Transverse colon (tissue), 4 donors: ENCODE measurements around the gene COL23A1. TPM values are rescaled to one million over a fixed set of nuclear protein-coding genes. Genes with fewer than 3 reads are reported as not detected.

ENCODE experiments used
- DNase-seq: peaks from one replicate; pipeline ENCODE4 v3.0.0-alpha.2; 2019
- H3K27ac ChIP-seq, 4 donors: fragments of 200-600 bp; sonication (generic); 2 replicates each; pipeline ENCODE4 v1.5.1; 2016 to 2018; ENCODE audit warnings: inconsistent platforms in 4 of 4
- H3K27me3 ChIP-seq: fragments of 200-600 bp; sonication (generic); 2 replicates; pipeline ENCODE4 v1.5.1; 2017; ENCODE audit warnings: inconsistent platforms
- H3K36me3 ChIP-seq, 4 donors: fragments of 200-600 bp; sonication (generic); 2 replicates each; pipeline ENCODE4 v1.5.1; 2017 to 2019; ENCODE audit warnings: inconsistent platforms in 4 of 4
- H3K4me1 ChIP-seq, 4 donors: fragments of 200-600 bp; sonication (generic); 2 replicates each; pipeline ENCODE4 v1.5.1; 2017 to 2020; ENCODE audit warnings: inconsistent platforms in 4 of 4
- H3K4me3 ChIP-seq, 4 donors: fragments of 200-600 bp; sonication (generic); 1 replicate in 1 of 4; 2 replicates in 3 of 4; pipeline versions ENCODE4 v1.5.1 to v1.6.1; 2017 to 2019; ENCODE audit warnings: inconsistent platforms in 4 of 4
- H3K9me3 ChIP-seq, 2 donors: fragments of 200-600 bp; sonication (generic); 2 replicates each; pipeline ENCODE4 v1.5.1; 2017 to 2019; ENCODE audit warnings: inconsistent platforms in 2 of 2
- CTCF ChIP-seq, 5 experiments: fragments of 200-600 bp in 3 of 5; fragments of 450-650 bp in 2 of 5; sonication (generic) in 3 of 5; IDR thresholded peaks; 1 replicate in 2 of 5; 2 replicates in 3 of 5; pipeline ENCODE4 v1.5.1; 2016 to 2017; ENCODE audit warnings: antibody characterized with exemption in 5 of 5, inconsistent platforms in 3 of 5, mild to moderate bottlenecking in 2 of 5, moderate library complexity in 1 of 5
- EP300 ChIP-seq: sonication (generic); formaldehyde crosslinking; IDR thresholded peaks from one replicate; pipeline ENCODE4 v1.6.1; 2017; ENCODE audit warnings: antibody characterized with exemption, low read depth
- POLR2A ChIP-seq: fragments of 450-650 bp; IDR thresholded peaks from one replicate; pipeline ENCODE4 v1.6.1; 2016; ENCODE audit warnings: antibody characterized with exemption, mild to moderate bottlenecking, moderate library complexity
- POLR2AphosphoS5 ChIP-seq, 3 donors: sonication (generic); formaldehyde crosslinking; IDR thresholded peaks; one replicate each; pipeline ENCODE4 v1.6.1; 2016; ENCODE audit warnings: antibody characterized with exemption in 3 of 3
- WGBS, 2 donors: methylation state at CpG; one replicate each; pipeline ENCODE4 v1.1.5; 2018; ENCODE audit warnings: low coverage in 1 of 2; 5-methylcytosine and 5-hydroxymethylcytosine counted together
- in situ Hi-C, 4 donors: fragments of 200-750 bp; cut with MboI; loops; one replicate each; pipeline versions ENCODE4 v1.15.0 to v1.15.1; 2017; ENCODE audit warnings: low sequenced_read_pairs in 3 of 4, low pct_ligation_motif_present in 1 of 4, low pct_unique_long_range_greater_than_20kb in 1 of 4
- intact Hi-C: fragments of 100-400 bp; cut with DNase I; formaldehyde crosslinking; loops from one replicate; pipeline ENCODE4 v1.15.1; 2023; ENCODE audit warnings: low total_unique reads
- total RNA-seq, 4 donors: library from RNA; depleted of rRNA; stranded (reverse); fragments of >200 nt; gene quantifications; one replicate each; pipeline ENCODE4 v1.1.0, GENCODE V29; 2016

Gene COL23A1
- total RNA-seq, 4 donors from 2014 or later = 0.14 to 2.2 (median 1.4) TPM; not detected in 1

GRCh38 chr5:178247481-178248456 is 342.4 kb downstream of the COL23A1 start:
- Histone ChIP-seq H3K27ac (no peak overlapping the region), H3K4me3 (no peak overlapping the region), H3K27me3 (no peaks in the 10 kb centered on the region), H3K9me3 (no peaks in the 10 kb centered on the region), H3K36me3 (no peaks in the 10 kb centered on the region), H3K4me1 (no peaks in the 10 kb centered on the region)
- DNase-seq = no peak
- intact Hi-C loops (no loop called here), in situ Hi-C loops (no loop called here)
- no peak for TF ChIP-seq POLR2A
- TF ChIP-seq EP300 = no peak
- TF ChIP-seq CTCF (IDR thresholded peaks at IDR 0.05) = no peak
- TF ChIP-seq POLR2AphosphoS5 (IDR thresholded peaks at IDR 0.05) = no peak
- WGBS, 2 donors = 73 to 78% methylated on average over 2 to 24 of the region's 24 CpGs

- in situ Hi-C loops (no loop called here), intact Hi-C loops (no loop called here)
- H3K27ac ChIP-seq = no peak overlapping the region
- TF ChIP-seq EP300 = no peak
- TF ChIP-seq POLR2A = no peak
- no peak for TF ChIP-seq CTCF (IDR thresholded peaks at IDR 0.05)
- TF ChIP-seq POLR2AphosphoS5 (IDR thresholded peaks at IDR 0.05) = no peak
- H3K4me3 ChIP-seq = no peak overlapping the region
- no peaks in the 10 kb centered on the region for H3K36me3 ChIP-seq
- WGBS, 2 donors = 25 to 74% methylated on average over 5 to 13 of the region's 15 CpGs
- H3K27me3 ChIP-seq = no peaks in the 10 kb centered on the region
- no peaks in the 10 kb centered on the region for H3K9me3 ChIP-seq
- no peak for DNase-seq
- no peaks in the 10 kb centered on the region for H3K4me1 ChIP-seq
These were observed 343.4 kb downstream of the COL23A1 start for GRCh38 chr5:178246624-178247279.

GRCh38 chr5:178245389-178245788 is 344.8 kb downstream of the COL23A1 start:
- TF ChIP-seq POLR2AphosphoS5 (IDR thresholded peaks at IDR 0.05) (no peak), EP300 (no peak), CTCF (IDR thresholded peaks at IDR 0.05) (no peak), POLR2A (no peak)
- no peak overlapping the region for H3K27ac ChIP-seq
- no peaks in the 10 kb centered on the region for H3K36me3 ChIP-seq
- H3K27me3 ChIP-seq = no peaks in the 10 kb centered on the region
- no peak overlapping the region for H3K4me3 ChIP-seq
- intact Hi-C loops = no loop called here
- DNase-seq = no peak
- 68 to 80% methylated on average over 2 of the region's 2 CpGs for WGBS, 2 donors
- in situ Hi-C loops = no loop called here
- H3K4me1 ChIP-seq = no peaks in the 10 kb centered on the region
- H3K9me3 ChIP-seq = no peaks in the 10 kb centered on the region

- in situ Hi-C loops (no loop called here), intact Hi-C loops (no loop called here)
- no peaks in the 10 kb centered on the region for H3K9me3 ChIP-seq
- H3K27ac ChIP-seq = no peak overlapping the region
- no peaks in the 10 kb centered on the region for H3K4me1 ChIP-seq
- H3K4me3 ChIP-seq = no peak overlapping the region
- no peaks in the 10 kb centered on the region for H3K27me3 ChIP-seq
- TF ChIP-seq POLR2A (no peak), CTCF (IDR thresholded peaks at IDR 0.05) (no peak)
- 87% methylated on average over 2 of the region's 2 CpGs; no CpG with 5 or more reads in 1 of the 2 donors for WGBS, 2 donors
- DNase-seq = no peak
- no peaks in the 10 kb centered on the region for H3K36me3 ChIP-seq
These were observed 345.6 kb downstream of the COL23A1 start for GRCh38 chr5:178244576-178244975.
